Activated CD8-positive, alpha-beta T cell treated with anti-CD3 and anti-CD28 coated beads for 36 hours (primary cell): ENCODE measurements around the gene FARP1. TPM values are rescaled to one million over a fixed set of nuclear protein-coding genes. Genes with fewer than 3 reads are reported as not detected.

Source experiments
- ATAC-seq: fragments of 200-7000 bp; cut with Tn5 transposase; one replicate; pipeline ENCODE4 v1.10.0; 2021; ENCODE audit warnings: mild to moderate bottlenecking, moderate library complexity
- CTCF ChIA-PET: fragments of 350-600 bp; sonication (Branson Sonifier 250); formaldehyde crosslinking; loops from one replicate; lab custom pipeline; 2021; ENCODE audit warnings: antibody characterized with exemption; lab: Charles Lee
- POLR2A ChIA-PET: fragments of 350-600 bp; sonication (Branson Sonifier 250); formaldehyde crosslinking; loops from one replicate; lab custom pipeline; 2021; ENCODE audit warnings: antibody characterized with exemption; lab: Charles Lee
- DNase-seq: peaks from one replicate; pipeline ENCODE4 v3.0.0-alpha.2; 2020
- H3K27ac Mint-ChIP-seq: one replicate; pipeline ENCODE4 v1.8.0; 2021; ENCODE audit warnings: mild to moderate bottlenecking, mixed read lengths
- H3K27me3 Mint-ChIP-seq: one replicate; pipeline ENCODE4 v1.8.0; 2021; ENCODE audit warnings: mixed read lengths
- H3K36me3 Mint-ChIP-seq: one replicate; pipeline ENCODE4 v1.8.0; 2021; ENCODE audit warnings: low read depth, mixed read lengths
- H3K4me1 Mint-ChIP-seq: one replicate; pipeline ENCODE4 v1.8.0; 2021; ENCODE audit warnings: low read depth, mixed read lengths
- H3K4me3 Mint-ChIP-seq: one replicate; pipeline ENCODE4 v1.8.0; 2021; ENCODE audit warnings: mild to moderate bottlenecking, moderate library complexity, mixed read lengths
- H3K9me3 Mint-ChIP-seq: one replicate; pipeline ENCODE4 v1.8.0; 2021; ENCODE audit warnings: mixed read lengths
- CTCF ChIP-seq: fragments of 200-600 bp; IDR thresholded peaks from one replicate; pipeline ENCODE4 v1.8.0; 2022; ENCODE audit warnings: antibody characterized with exemption, mild to moderate bottlenecking
- intact Hi-C: fragments of 100-400 bp; cut with micrococcal nuclease; formaldehyde crosslinking; loops from one replicate; pipeline ENCODE4 v1.10.0; 2022
- total RNA-seq, 2 experiments: library from RNA; stranded (reverse); gene quantifications; one replicate each; pipeline ENCODE4 v1.2.3, GENCODE V29; 2021

Gene FARP1
- total RNA-seq, 2 experiments from 2014 or later: 0.27 to 0.43 TPM

- DNase-seq: no peak
- no peak for TF ChIP-seq CTCF
- no peak overlapping the region for H3K4me3 Mint-ChIP-seq
- ATAC-seq: no peak
- H3K9me3 Mint-ChIP-seq: no peaks in the 10 kb centered on the region
- peaks cover 9% of the 10 kb centered on the region for H3K27me3 Mint-ChIP-seq
- no peak overlapping the region for H3K27ac Mint-ChIP-seq
- intact Hi-C loops: no loop called here
- no peaks in the 10 kb centered on the region for H3K36me3 Mint-ChIP-seq
- ChIA-PET POLR2A (no interaction called here), CTCF (interaction anchor here (0.6 kb wide), 1 partner anchor 205 kb away, joined by 3 read pairs; no protein-coding TSS in a partner anchor)
- H3K4me1 Mint-ChIP-seq: no peaks in the 10 kb centered on the region
These were observed 221.3 kb downstream of the FARP1 start for GRCh38 chr13:98364179-98364578.

GRCh38 chr13:98364647-98365046 is 221.8 kb downstream of the FARP1 start:
- CTCF ChIA-PET: interaction anchor here (0.6 kb wide), 1 partner anchor 205 kb away, joined by 3 read pairs; no protein-coding TSS in a partner anchor
- Mint-ChIP-seq H3K36me3 (no peaks in the 10 kb centered on the region), H3K9me3 (no peaks in the 10 kb centered on the region), H3K4me3 (no peak overlapping the region), H3K27ac (no peak overlapping the region), H3K27me3 (peaks cover 9% of the 10 kb centered on the region), H3K4me1 (no peaks in the 10 kb centered on the region)
- no peak for TF ChIP-seq CTCF
- intact Hi-C loops: no loop called here
- DNase-seq (no peak), ATAC-seq (no peak)
- POLR2A ChIA-PET: no interaction called here

- H3K27me3 Mint-ChIP-seq: peaks cover 14% of the 10 kb centered on the region
- ATAC-seq: no peak
- CTCF ChIA-PET: no interaction called here
These were observed 222.4 kb downstream of the FARP1 start for GRCh38 chr13:98365302-98365701.

GRCh38 chr13:98366010-98366409 is 223.1 kb downstream of the FARP1 start:
- no peak for TF ChIP-seq CTCF
- CTCF ChIA-PET: no interaction called here
- POLR2A ChIA-PET: no interaction called here
- H3K4me1 Mint-ChIP-seq: no peaks in the 10 kb centered on the region
- H3K4me3 Mint-ChIP-seq: no peak overlapping the region
- H3K27me3 Mint-ChIP-seq: peaks cover 15% of the 10 kb centered on the region
- DNase-seq: no peak
- no peak for ATAC-seq
- H3K36me3 Mint-ChIP-seq: no peaks in the 10 kb centered on the region
- intact Hi-C loops: no loop called here
- H3K27ac Mint-ChIP-seq: no peak overlapping the region
- H3K9me3 Mint-ChIP-seq: no peaks in the 10 kb centered on the region

More at GRCh38 chr13:98365302-98365701, 222.4 kb downstream of the FARP1 start:
- intact Hi-C loops: no loop called here
- POLR2A ChIA-PET: no interaction called here
- no peak for TF ChIP-seq CTCF
- Mint-ChIP-seq H3K9me3 (no peaks in the 10 kb centered on the region), H3K4me3 (no peak overlapping the region), H3K4me1 (no peaks in the 10 kb centered on the region), H3K36me3 (no peaks in the 10 kb centered on the region), H3K27ac (no peak overlapping the region)
- DNase-seq: no peak

- ChIA-PET POLR2A (no interaction called here), CTCF (no interaction called here)
- ATAC-seq: no peak
- intact Hi-C loops: no loop called here
- Mint-ChIP-seq H3K27me3 (peaks cover 18% of the 10 kb centered on the region), H3K27ac (no peak overlapping the region), H3K4me1 (no peaks in the 10 kb centered on the region), H3K4me3 (no peak overlapping the region), H3K36me3 (no peaks in the 10 kb centered on the region), H3K9me3 (no peaks in the 10 kb centered on the region)
- no peak for TF ChIP-seq CTCF
- no peak for DNase-seq
These were observed 223.5 kb downstream of the FARP1 start for GRCh38 chr13:98366443-98366842.
